ACC112 (cell line): ENCODE measurements around the gene AP1M2.
"Not testable (repeated sequence)": the region's sequence is repeated elsewhere in the genome, so short reads cannot be mapped to it uniquely, and the experiment has no call there.

Source experiments
- H2AFZ ChIP-seq: fragments of 200-600 bp; sonication (generic); one replicate; pipeline ENCODE4 v1.6.0; 2017; ENCODE audit warnings: antibody characterized with exemption, low read length; ENCODE audit not compliant: unreplicated experiment
- H3K27ac ChIP-seq: fragments of 200-600 bp; sonication (generic); 2 replicates; pipeline ENCODE4 v1.5.1; 2014; ENCODE audit warnings: low read depth, mild to moderate bottlenecking, antibody characterized with exemption, low read length, moderate library complexity
- H3K27me3 ChIP-seq: fragments of 200-600 bp; sonication (generic); 2 replicates; pipeline ENCODE4 v1.6.1; 2014; ENCODE audit warnings: mild to moderate bottlenecking, antibody characterized with exemption, low read length, moderate library complexity, mixed read lengths; ENCODE audit not compliant: insufficient read depth
- H3K36me3 ChIP-seq: fragments of 200-600 bp; sonication (generic); 2 replicates; pipeline ENCODE4 v1.6.1; 2016; ENCODE audit warnings: mild to moderate bottlenecking, antibody characterized with exemption, low read length, moderate library complexity, mixed read lengths; ENCODE audit not compliant: insufficient read depth
- H3K4me1 ChIP-seq: fragments of 200-600 bp; sonication (generic); one replicate; pipeline ENCODE4 v1.6.1; 2016; ENCODE audit warnings: low read length, mixed read lengths; ENCODE audit not compliant: insufficient read depth, unreplicated experiment, control insufficient read depth
- H3K4me3 ChIP-seq: fragments of 200-600 bp; sonication (generic); 2 replicates; pipeline ENCODE4 v1.5.1; 2014; ENCODE audit warnings: mild to moderate bottlenecking, low read depth, low read length
- H3K79me2 ChIP-seq: fragments of 200-600 bp; sonication (generic); one replicate; pipeline ENCODE4 v1.6.0; 2016; ENCODE audit warnings: low read length; ENCODE audit not compliant: control insufficient read depth, unreplicated experiment, insufficient read depth

The AP1M2 gene

GRCh38 chr19:10575011-10575716 lies 11.9 kb downstream of the AP1M2 start:
- no peak overlapping the region for H2AFZ ChIP-seq
- no peaks in the 10 kb centered on the region for H3K27me3 ChIP-seq
- no peaks in the 10 kb centered on the region for H3K79me2 ChIP-seq
- no peaks in the 10 kb centered on the region for H3K36me3 ChIP-seq
- no peak overlapping the region for H3K4me3 ChIP-seq
- no peaks in the 10 kb centered on the region for H3K4me1 ChIP-seq
- H3K27ac ChIP-seq = no peak overlapping the region

GRCh38 chr19:10574462-10574861 lies 12.7 kb downstream of the AP1M2 start:
- no peak overlapping the region for H3K4me3 ChIP-seq

GRCh38 chr19:10573793-10574192 lies 13.3 kb downstream of the AP1M2 start:
- not testable (repeated sequence) for H3K27me3 ChIP-seq, H3K4me1 ChIP-seq, H2AFZ ChIP-seq, H3K4me3 ChIP-seq, H3K36me3 ChIP-seq, H3K27ac ChIP-seq, H3K79me2 ChIP-seq

More at GRCh38 chr19:10574462-10574861, 12.7 kb downstream of the AP1M2 start:
- Histone ChIP-seq H3K79me2 (no peaks in the 10 kb centered on the region), H3K36me3 (no peaks in the 10 kb centered on the region), H3K27ac (no peak overlapping the region), H2AFZ (no peak overlapping the region), H3K4me1 (no peaks in the 10 kb centered on the region), H3K27me3 (no peaks in the 10 kb centered on the region)

GRCh38 chr19:10568826-10569651 lies 18.1 kb downstream of the AP1M2 start, which contains the start of gene CDKN2D:
CDKN2D (minus strand) TSS chr19:10568979; CDS start chr19:10568653, 326 bp downstream.
- Histone ChIP-seq H2AFZ (peak within 1 kb of the TSS; percentile 38), H3K4me3 (peak within 1 kb of the TSS; percentile 86)

DNA sequence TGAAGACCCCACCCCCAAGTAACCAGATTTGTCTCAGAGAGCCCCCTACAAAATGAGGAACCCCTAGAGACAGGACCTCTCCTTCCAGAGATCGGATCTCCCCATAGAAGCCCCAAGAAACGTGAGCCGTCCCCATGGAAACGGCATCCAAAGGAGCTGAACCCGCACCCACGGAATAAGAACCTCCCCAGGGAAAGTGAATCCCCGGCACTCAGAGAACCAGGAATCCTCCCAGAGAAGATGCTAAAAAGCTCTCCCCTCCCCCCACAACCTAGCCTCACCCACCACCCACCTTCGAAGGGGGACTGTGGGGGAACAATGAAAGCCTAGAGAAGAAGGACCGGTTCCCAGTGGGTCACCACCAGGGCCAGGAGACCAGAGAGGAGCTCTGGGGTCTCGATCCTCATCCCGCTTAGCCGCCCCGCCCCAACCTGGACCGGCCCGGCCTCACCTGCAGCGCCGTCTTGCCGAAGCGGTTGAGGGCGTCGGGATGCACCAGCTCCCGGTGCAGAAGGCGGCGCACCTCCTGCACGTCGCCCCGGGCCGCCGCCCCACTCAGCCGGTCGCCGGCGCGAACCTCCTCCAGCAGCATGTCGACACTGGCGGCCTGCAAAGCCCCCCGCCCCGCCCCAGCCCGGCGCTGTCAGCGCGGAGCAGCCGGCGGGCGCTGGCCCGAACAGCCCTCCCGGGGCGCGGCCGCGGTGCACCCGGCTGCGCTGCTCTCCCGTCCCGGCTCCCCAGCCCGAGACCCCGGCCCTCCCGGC lies 18.9 kb downstream of the AP1M2 start:
- Histone ChIP-seq H3K36me3 (no peaks in the 10 kb centered on the region), H3K4me1 (peaks cover 21% of the 10 kb centered on the region), H3K4me3 (peak overlapping the region; percentile 86), H3K79me2 (peaks cover 28% of the 10 kb centered on the region), H3K27ac (no peak overlapping the region), H3K27me3 (no peaks in the 10 kb centered on the region), H2AFZ (peak overlapping the region; percentile 38)

More at GRCh38 chr19:10568826-10569651, 18.1 kb downstream of the AP1M2 start, which contains the start of gene CDKN2D:
- Histone ChIP-seq H3K4me1 (peaks cover 21% of the 10 kb centered on the region), H3K36me3 (no peaks in the 10 kb centered on the region), H3K27me3 (no peaks in the 10 kb centered on the region), H3K27ac (peak within 1 kb of the TSS; percentile 80), H3K79me2 (peaks cover 28% of the 10 kb centered on the region)

GRCh38 chr19:10567656-10568055 lies 19.5 kb downstream of the AP1M2 start:
- H2AFZ ChIP-seq = no peak overlapping the region
- no peak overlapping the region for H3K27ac ChIP-seq

GRCh38 chr19:10566658-10567410 lies 20.3 kb downstream of the AP1M2 start:
- Histone ChIP-seq H3K4me3 (peak overlapping the region; percentile 86), H3K27ac (peak overlapping the region; percentile 65)

More at GRCh38 chr19:10567656-10568055, 19.5 kb downstream of the AP1M2 start:
- Histone ChIP-seq H3K4me1 (peaks cover 21% of the 10 kb centered on the region), H3K4me3 (peak overlapping the region; percentile 86), H3K27me3 (no peaks in the 10 kb centered on the region), H3K79me2 (peaks cover 29% of the 10 kb centered on the region), H3K36me3 (no peaks in the 10 kb centered on the region)

GRCh38 chr19:10566408-10566657 lies 20.8 kb downstream of the AP1M2 start:
- Histone ChIP-seq H3K4me3 (peak overlapping the region; percentile 76), H3K27me3 (no peaks in the 10 kb centered on the region), H2AFZ (peak overlapping the region; percentile 14), H3K36me3 (no peaks in the 10 kb centered on the region), H3K4me1 (peaks cover 21% of the 10 kb centered on the region), H3K79me2 (peaks cover 31% of the 10 kb centered on the region), H3K27ac (peak overlapping the region; percentile 65)

More at GRCh38 chr19:10566658-10567410, 20.3 kb downstream of the AP1M2 start:
- Histone ChIP-seq H3K36me3 (no peaks in the 10 kb centered on the region), H3K4me1 (peaks cover 21% of the 10 kb centered on the region), H3K79me2 (peaks cover 31% of the 10 kb centered on the region), H3K27me3 (no peaks in the 10 kb centered on the region), H2AFZ (peak overlapping the region; percentile 14)

GRCh38 chr19:10565567-10566407 lies 21.3 kb downstream of the AP1M2 start, which contains the start of gene KRI1:
KRI1 (minus strand) TSS chr19:10566010; CDS start chr19:10565999, 11 bp downstream.
- Histone ChIP-seq H3K36me3 (no peaks in the 10 kb centered on the region), H2AFZ (peak within 1 kb of the TSS; percentile 80), H3K79me2 (peaks cover 31% of the 10 kb centered on the region)

More at GRCh38 chr19:10565567-10566407, 21.3 kb downstream of the AP1M2 start, which contains the start of gene KRI1:
- Histone ChIP-seq H3K4me3 (peak within 1 kb of the TSS; percentile 97), H3K27me3 (no peaks in the 10 kb centered on the region), H3K27ac (peak within 1 kb of the TSS; percentile 65), H3K4me1 (peaks cover 21% of the 10 kb centered on the region)
